ENCODE results near the gene CD300C.

DNA sequence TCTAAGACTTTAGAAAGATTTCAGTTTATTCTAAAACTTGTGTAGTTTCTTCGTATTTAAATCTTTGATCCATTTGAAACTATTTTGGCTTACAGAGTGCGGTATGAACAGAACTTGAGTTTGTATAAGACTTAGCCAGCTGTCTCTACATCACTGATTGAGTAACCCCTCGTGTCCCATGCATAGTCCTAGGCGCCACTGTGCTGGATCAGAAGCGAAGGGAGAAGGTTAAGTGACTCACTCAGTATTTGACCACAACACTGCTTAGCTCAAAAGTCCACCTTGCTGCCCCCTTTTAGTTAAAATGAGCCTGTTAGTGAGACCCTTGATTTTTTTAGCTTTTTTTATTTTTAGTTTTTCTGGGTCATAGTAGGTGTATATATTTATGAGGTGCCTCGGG, 43.1 kb downstream of the CD300C start:
- TF ChIP-seq, protein P1, sequence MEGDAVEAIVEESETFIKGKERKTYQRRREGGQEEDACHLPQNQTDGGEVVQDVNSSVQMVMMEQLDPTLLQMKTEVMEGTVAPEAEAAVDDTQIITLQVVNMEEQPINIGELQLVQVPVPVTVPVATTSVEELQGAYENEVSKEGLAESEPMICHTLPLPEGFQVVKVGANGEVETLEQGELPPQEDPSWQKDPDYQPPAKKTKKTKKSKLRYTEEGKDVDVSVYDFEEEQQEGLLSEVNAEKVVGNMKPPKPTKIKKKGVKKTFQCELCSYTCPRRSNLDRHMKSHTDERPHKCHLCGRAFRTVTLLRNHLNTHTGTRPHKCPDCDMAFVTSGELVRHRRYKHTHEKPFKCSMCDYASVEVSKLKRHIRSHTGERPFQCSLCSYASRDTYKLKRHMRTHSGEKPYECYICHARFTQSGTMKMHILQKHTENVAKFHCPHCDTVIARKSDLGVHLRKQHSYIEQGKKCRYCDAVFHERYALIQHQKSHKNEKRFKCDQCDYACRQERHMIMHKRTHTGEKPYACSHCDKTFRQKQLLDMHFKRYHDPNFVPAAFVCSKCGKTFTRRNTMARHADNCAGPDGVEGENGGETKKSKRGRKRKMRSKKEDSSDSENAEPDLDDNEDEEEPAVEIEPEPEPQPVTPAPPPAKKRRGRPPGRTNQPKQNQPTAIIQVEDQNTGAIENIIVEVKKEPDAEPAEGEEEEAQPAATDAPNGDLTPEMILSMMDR (IDR thresholded peaks at IDR 0.05): no peak
- TF ChIP-seq POLR2A (IDR thresholded peaks at IDR 0.05): no peak
